WTC11 (cell line): ENCODE results near the gene ANKRD11. TPM values are rescaled to one million over a fixed set of nuclear protein-coding genes. Genes with fewer than 3 reads are reported as not detected.
A peak's percentile ranks its signal among the peaks of the same experiment; 100 is the strongest.

Source experiments
- ATAC-seq: fragments of 200-7000 bp; cut with Tn5 transposase; 2 replicates; pipeline ENCODE4 v1.10.0; 2021; ENCODE audit warnings: mild to moderate bottlenecking, moderate library complexity
- CTCF ChIA-PET: fragments of 300-600 bp; sonication (Branson Sonifier 250); formaldehyde crosslinking; loops from one replicate; lab custom pipeline; 2021; ENCODE audit warnings: antibody characterized with exemption; lab: Charles Lee
- POLR2A ChIA-PET: fragments of 350-600 bp; sonication (Branson Sonifier 250); formaldehyde crosslinking; loops from one replicate; lab custom pipeline; 2021; ENCODE audit warnings: antibody characterized with exemption; lab: Charles Lee
- DNase-seq: peaks from one replicate; pipeline ENCODE4 v3.0.0; 2021; ENCODE audit warnings: low spot score
- H3K27ac Mint-ChIP-seq: 2 replicates; pipeline ENCODE4 v1.8.0; 2021; ENCODE audit warnings: mixed read lengths
- H3K27me3 Mint-ChIP-seq: 2 replicates; pipeline ENCODE4 v1.8.0; 2021; ENCODE audit warnings: low read depth, mild to moderate bottlenecking, moderate library complexity, mixed read lengths
- H3K36me3 Mint-ChIP-seq: 2 replicates; pipeline ENCODE4 v1.8.0; 2021; ENCODE audit warnings: mixed read lengths
- H3K4me1 Mint-ChIP-seq: 2 replicates; pipeline ENCODE4 v1.8.0; 2022; ENCODE audit warnings: mixed read lengths
- H3K4me3 Mint-ChIP-seq: 2 replicates; pipeline ENCODE4 v1.8.0; 2021; ENCODE audit warnings: mild to moderate bottlenecking, moderate library complexity, mixed read lengths
- H3K9me3 Mint-ChIP-seq: 2 replicates; pipeline ENCODE4 v1.8.0; 2021; ENCODE audit warnings: mixed read lengths
- CREB1 ChIP-seq: sonication (generic); formaldehyde crosslinking; IDR thresholded peaks from 2 replicates; pipeline ENCODE4 v1.8.0; 2023; ENCODE audit warnings: mild to moderate bottlenecking, missing genetic modification reagents
- ELF4 ChIP-seq: sonication (generic); formaldehyde crosslinking; IDR thresholded peaks from 2 replicates; pipeline ENCODE4 v1.8.1; 2022; ENCODE audit warnings: low read depth, mild to moderate bottlenecking, moderate library complexity, missing genetic modification reagents
- EMX1 ChIP-seq: fragments of 250-450 bp; sonication (Bioruptor Pico); IDR thresholded peaks from 2 replicates; pipeline ENCODE4 v1.8.0; 2021; ENCODE audit warnings: mild to moderate bottlenecking
- GABPB1 ChIP-seq: sonication (generic); formaldehyde crosslinking; IDR thresholded peaks from 2 replicates; pipeline ENCODE4 v1.8.1; 2023; ENCODE audit warnings: mild to moderate bottlenecking, missing genetic modification reagents
- IRF2 ChIP-seq: sonication (generic); formaldehyde crosslinking; IDR thresholded peaks from 2 replicates; pipeline ENCODE4 v1.8.0; 2022; ENCODE audit warnings: low read depth, missing genetic modification reagents, borderline replicate concordance
- JAZF1 ChIP-seq: fragments of 250-450 bp; sonication (Bioruptor Pico); IDR thresholded peaks from 2 replicates; pipeline ENCODE4 v1.9.0; 2021; ENCODE audit warnings: moderate library complexity, mild to moderate bottlenecking, inconsistent platforms
- PRRX2 ChIP-seq: fragments of 250-450 bp; sonication (Bioruptor Pico); IDR thresholded peaks from 2 replicates; pipeline ENCODE4 v1.8.0; 2021; ENCODE audit warnings: mild to moderate bottlenecking
- RELA ChIP-seq: sonication (generic); formaldehyde crosslinking; IDR thresholded peaks from 2 replicates; pipeline ENCODE4 v1.8.1; 2022; ENCODE audit warnings: missing genetic modification reagents, mild to moderate bottlenecking, borderline replicate concordance
- RORB ChIP-seq: fragments of 250-450 bp; sonication (Bioruptor Pico); IDR thresholded peaks from 2 replicates; pipeline ENCODE4 v1.9.0; 2021; ENCODE audit warnings: mild to moderate bottlenecking
- SOX15 ChIP-seq: fragments of 250-450 bp; sonication (Bioruptor Pico); IDR thresholded peaks from 2 replicates; pipeline ENCODE4 v1.9.0; 2021; ENCODE audit warnings: mild to moderate bottlenecking
- TEAD4 ChIP-seq: sonication (generic); formaldehyde crosslinking; IDR thresholded peaks from 2 replicates; pipeline ENCODE4 v1.8.0; 2022; ENCODE audit warnings: mild to moderate bottlenecking, missing genetic modification reagents
- ZNF232 ChIP-seq: sonication (generic); formaldehyde crosslinking; IDR thresholded peaks from 2 replicates; pipeline ENCODE4 v1.8.0; 2022; ENCODE audit warnings: mild to moderate bottlenecking, missing genetic modification reagents
- ZNF263 ChIP-seq: sonication (generic); formaldehyde crosslinking; IDR thresholded peaks from 2 replicates; pipeline ENCODE4 v1.8.1; 2022; ENCODE audit warnings: low read depth, mild to moderate bottlenecking, moderate library complexity, missing genetic modification reagents
- ZNF317 ChIP-seq: sonication (generic); formaldehyde crosslinking; IDR thresholded peaks from 2 replicates; pipeline ENCODE4 v1.8.1; 2023; ENCODE audit warnings: low read depth, mild to moderate bottlenecking, moderate library complexity, missing genetic modification reagents, borderline replicate concordance
- total RNA-seq: library from RNA; stranded (reverse); gene quantifications from 3 replicates; pipeline ENCODE4 v1.2.3, GENCODE V29; 2021
- TF ChIP-seq, protein P1 (sequence below): sonication (generic); formaldehyde crosslinking; IDR thresholded peaks from 2 replicates; pipeline ENCODE4 v1.8.1; 2022; ENCODE audit warnings: mild to moderate bottlenecking, moderate library complexity, missing genetic modification reagents
- TF ChIP-seq, protein P2 (sequence below): sonication (generic); formaldehyde crosslinking; IDR thresholded peaks from 2 replicates; pipeline ENCODE4 v1.8.1; 2022; ENCODE audit warnings: low read depth, mild to moderate bottlenecking, moderate library complexity, missing genetic modification reagents, borderline replicate concordance
- TF ChIP-seq, protein P3 (sequence below): sonication (generic); formaldehyde crosslinking; IDR thresholded peaks from 2 replicates; pipeline ENCODE4 v1.8.0; 2022; ENCODE audit warnings: mild to moderate bottlenecking, missing genetic modification reagents
- TF ChIP-seq, protein P4 (sequence below): sonication (generic); formaldehyde crosslinking; IDR thresholded peaks from 2 replicates; pipeline ENCODE4 v1.8.1; 2023; ENCODE audit warnings: mild to moderate bottlenecking, moderate library complexity, missing genetic modification reagents
- TF ChIP-seq, protein P5 (sequence below): fragments of 250-450 bp; sonication (Bioruptor Pico); IDR thresholded peaks from 2 replicates; pipeline ENCODE4 v1.9.0; 2021; ENCODE audit warnings: mild to moderate bottlenecking
- TF ChIP-seq, protein P6 (sequence below): sonication (generic); formaldehyde crosslinking; IDR thresholded peaks from 2 replicates; pipeline ENCODE4 v1.8.0; 2022; ENCODE audit warnings: mild to moderate bottlenecking, missing genetic modification reagents

The ANKRD11 gene
- total RNA-seq, 1 experiment from 2014 or later = 184 TPM

DNA sequence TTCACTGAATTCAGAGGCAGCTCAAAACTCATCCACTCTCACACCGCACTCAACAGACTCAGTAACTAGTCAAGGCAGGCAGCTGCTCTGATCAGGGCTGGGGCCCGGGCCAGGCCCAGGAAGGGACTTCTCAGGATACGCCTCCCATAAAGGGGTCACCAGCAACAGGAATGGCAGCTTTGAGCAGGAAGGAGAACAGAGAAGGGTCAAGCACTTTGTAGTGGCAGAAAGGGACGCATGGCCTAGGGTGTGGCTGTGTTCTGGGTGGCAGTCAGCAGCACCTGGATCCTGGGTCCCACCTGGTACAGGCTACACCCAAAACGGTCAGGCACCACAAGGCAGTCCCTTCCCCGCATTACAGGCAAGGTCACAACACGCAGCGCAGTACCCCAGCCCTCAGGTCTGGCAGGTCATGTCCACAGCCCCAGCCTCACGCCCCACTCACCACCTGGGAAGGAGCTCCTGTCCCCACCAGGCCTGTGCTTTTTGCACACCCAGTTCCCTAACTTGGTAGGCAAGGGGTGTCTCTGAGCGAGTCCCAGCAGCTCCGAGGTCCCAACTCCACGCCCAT is 173.2 kb downstream of the ANKRD11 start:
- H3K9me3 Mint-ChIP-seq = no peaks in the 10 kb centered on the region
- H3K27me3 Mint-ChIP-seq = no peaks in the 10 kb centered on the region
- CTCF ChIA-PET = interaction anchor here (0.6 to 1.7 kb wide), 4 partner anchors 9 to 24 kb away, joined by 3 to 9 read pairs (median 4); no protein-coding TSS in a partner anchor
- DNase-seq (no peak), ATAC-seq (no peak)
- H3K4me3 Mint-ChIP-seq = no peak overlapping the region
- peaks cover 72% of the 10 kb centered on the region for H3K4me1 Mint-ChIP-seq
- peak overlapping the region; percentile 81 for H3K27ac Mint-ChIP-seq
- TF ChIP-seq, protein P1, sequence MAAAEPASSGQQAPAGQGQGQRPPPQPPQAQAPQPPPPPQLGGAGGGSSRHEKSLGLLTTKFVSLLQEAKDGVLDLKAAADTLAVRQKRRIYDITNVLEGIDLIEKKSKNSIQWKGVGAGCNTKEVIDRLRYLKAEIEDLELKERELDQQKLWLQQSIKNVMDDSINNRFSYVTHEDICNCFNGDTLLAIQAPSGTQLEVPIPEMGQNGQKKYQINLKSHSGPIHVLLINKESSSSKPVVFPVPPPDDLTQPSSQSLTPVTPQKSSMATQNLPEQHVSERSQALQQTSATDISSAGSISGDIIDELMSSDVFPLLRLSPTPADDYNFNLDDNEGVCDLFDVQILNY (CRISPR knock-in tag) = no peak
- TF ChIP-seq ZNF232 (CRISPR knock-in tag) (no peak), ELF4 (no peak), SOX15 (CRISPR knock-in tag) (no peak), RELA (no peak)
- TF ChIP-seq, protein P2, sequence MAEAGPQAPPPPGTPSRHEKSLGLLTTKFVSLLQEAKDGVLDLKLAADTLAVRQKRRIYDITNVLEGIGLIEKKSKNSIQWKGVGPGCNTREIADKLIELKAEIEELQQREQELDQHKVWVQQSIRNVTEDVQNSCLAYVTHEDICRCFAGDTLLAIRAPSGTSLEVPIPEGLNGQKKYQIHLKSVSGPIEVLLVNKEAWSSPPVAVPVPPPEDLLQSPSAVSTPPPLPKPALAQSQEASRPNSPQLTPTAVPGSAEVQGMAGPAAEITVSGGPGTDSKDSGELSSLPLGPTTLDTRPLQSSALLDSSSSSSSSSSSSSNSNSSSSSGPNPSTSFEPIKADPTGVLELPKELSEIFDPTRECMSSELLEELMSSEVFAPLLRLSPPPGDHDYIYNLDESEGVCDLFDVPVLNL = no peak
- TF ChIP-seq, protein P3, sequence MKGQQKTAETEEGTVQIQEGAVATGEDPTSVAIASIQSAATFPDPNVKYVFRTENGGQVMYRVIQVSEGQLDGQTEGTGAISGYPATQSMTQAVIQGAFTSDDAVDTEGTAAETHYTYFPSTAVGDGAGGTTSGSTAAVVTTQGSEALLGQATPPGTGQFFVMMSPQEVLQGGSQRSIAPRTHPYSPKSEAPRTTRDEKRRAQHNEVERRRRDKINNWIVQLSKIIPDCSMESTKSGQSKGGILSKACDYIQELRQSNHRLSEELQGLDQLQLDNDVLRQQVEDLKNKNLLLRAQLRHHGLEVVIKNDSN (CRISPR knock-in tag) = no peak
- TF ChIP-seq, protein P4, sequence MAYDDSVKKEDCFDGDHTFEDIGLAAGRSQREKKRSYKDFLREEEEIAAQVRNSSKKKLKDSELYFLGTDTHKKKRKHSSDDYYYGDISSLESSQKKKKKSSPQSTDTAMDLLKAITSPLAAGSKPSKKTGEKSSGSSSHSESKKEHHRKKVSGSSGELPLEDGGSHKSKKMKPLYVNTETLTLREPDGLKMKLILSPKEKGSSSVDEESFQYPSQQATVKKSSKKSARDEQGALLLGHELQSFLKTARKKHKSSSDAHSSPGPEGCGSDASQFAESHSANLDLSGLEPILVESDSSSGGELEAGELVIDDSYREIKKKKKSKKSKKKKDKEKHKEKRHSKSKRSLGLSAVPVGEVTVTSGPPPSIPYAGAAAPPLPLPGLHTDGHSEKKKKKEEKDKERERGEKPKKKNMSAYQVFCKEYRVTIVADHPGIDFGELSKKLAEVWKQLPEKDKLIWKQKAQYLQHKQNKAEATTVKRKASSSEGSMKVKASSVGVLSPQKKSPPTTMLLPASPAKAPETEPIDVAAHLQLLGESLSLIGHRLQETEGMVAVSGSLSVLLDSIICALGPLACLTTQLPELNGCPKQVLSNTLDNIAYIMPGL (CRISPR knock-in tag) = no peak
- peaks cover 4% of the 10 kb centered on the region; the same call in 1 of the 2 replicates for H3K36me3 Mint-ChIP-seq
- POLR2A ChIA-PET = no interaction called here

DNA sequence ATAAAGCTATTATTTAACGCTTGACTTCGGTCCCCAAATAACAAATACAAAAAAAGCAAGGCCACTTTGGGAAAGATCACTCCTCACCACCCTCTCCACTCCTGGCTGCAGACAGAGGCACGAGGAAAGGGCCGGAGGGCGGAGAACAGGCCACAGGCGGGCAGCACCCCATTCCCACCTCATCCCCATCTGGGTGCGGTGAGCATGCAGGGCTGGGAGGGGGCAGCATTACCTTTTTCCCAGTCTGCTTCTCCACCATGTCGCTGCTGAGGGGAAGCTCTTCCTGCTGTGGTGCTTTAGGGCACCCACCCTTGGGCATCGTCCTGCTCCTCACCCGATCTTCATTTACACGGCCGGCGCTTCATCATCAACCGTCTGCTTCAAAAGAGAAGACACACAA is 173.7 kb downstream of the ANKRD11 start:
- H3K27ac Mint-ChIP-seq = peak overlapping the region; percentile 81
- no peak for ATAC-seq
- TF ChIP-seq IRF2 (CRISPR knock-in tag) (no peak), CREB1 (CRISPR knock-in tag) (no peak), JAZF1 (CRISPR knock-in tag) (no peak), ZNF263 (CRISPR knock-in tag) (no peak), ZNF317 (CRISPR knock-in tag) (no peak), GABPB1 (CRISPR knock-in tag) (no peak), RORB (no peak), PRRX2 (CRISPR knock-in tag) (no peak), TEAD4 (CRISPR knock-in tag) (no peak), EMX1 (CRISPR knock-in tag) (no peak)
- TF ChIP-seq, protein P5, sequence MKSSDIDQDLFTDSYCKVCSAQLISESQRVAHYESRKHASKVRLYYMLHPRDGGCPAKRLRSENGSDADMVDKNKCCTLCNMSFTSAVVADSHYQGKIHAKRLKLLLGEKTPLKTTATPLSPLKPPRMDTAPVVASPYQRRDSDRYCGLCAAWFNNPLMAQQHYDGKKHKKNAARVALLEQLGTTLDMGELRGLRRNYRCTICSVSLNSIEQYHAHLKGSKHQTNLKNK (CRISPR knock-in tag) = no peak
- TF ChIP-seq, protein P6, sequence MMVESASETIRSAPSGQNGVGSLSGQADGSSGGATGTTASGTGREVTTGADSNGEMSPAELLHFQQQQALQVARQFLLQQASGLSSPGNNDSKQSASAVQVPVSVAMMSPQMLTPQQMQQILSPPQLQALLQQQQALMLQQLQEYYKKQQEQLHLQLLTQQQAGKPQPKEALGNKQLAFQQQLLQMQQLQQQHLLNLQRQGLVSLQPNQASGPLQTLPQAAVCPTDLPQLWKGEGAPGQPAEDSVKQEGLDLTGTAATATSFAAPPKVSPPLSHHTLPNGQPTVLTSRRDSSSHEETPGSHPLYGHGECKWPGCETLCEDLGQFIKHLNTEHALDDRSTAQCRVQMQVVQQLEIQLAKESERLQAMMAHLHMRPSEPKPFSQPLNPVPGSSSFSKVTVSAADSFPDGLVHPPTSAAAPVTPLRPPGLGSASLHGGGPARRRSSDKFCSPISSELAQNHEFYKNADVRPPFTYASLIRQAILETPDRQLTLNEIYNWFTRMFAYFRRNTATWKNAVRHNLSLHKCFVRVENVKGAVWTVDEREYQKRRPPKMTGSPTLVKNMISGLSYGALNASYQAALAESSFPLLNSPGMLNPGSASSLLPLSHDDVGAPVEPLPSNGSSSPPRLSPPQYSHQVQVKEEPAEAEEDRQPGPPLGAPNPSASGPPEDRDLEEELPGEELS (CRISPR knock-in tag) = no peak
- POLR2A ChIA-PET = no interaction called here
- no peak for DNase-seq
- peaks cover 7% of the 10 kb centered on the region; the same call in 1 of the 2 replicates for H3K36me3 Mint-ChIP-seq
- peaks cover 67% of the 10 kb centered on the region for H3K4me1 Mint-ChIP-seq
- no peak overlapping the region for H3K4me3 Mint-ChIP-seq
- no peaks in the 10 kb centered on the region for H3K27me3 Mint-ChIP-seq
- no peaks in the 10 kb centered on the region for H3K9me3 Mint-ChIP-seq
- CTCF ChIA-PET = interaction anchor here (0.6 to 1.7 kb wide), 3 partner anchors 8 to 23 kb away, joined by 3 to 9 read pairs (median 4); no protein-coding TSS in a partner anchor
